ENCODE results near the gene FBN1.

FBN1 gene

GRCh38 chr15:48627260-48627940, 18.1 kb downstream of the FBN1 start:
- in situ Hi-C loops (cut with HindIII; ENCODE audit: low pct_unique_long_range_greater_than_20kb, low sequenced_read_pairs): no loop called here
- no peak for TF ChIP-seq JUND (IDR thresholded peaks at IDR 0.05; ENCODE audit: low read depth)
- peak in 1 of 2 experiments; percentile 12 for DNase-seq (ENCODE audit: low read depth in 1 of 2, low spot score in 1 of 2)

DNA sequence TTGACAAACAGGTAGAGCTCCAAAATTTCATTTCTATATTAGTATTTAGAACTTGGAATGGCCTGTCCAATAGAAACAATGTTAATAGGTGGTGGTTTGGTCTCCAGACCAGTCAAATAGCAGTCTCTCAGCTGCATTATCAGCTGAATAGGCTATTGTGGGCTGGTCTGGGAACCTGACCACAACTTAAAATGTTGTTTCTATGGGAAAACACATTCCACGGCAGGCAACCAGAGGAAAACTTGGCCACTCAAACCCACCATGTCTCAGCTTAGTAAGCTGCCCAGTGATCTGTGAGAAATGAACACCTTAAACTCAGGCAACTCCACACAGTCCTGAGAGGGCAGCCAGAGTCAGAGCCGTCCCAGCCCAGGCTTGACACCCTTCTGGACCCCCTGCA, 20.4 kb downstream of the FBN1 start:
- TF ChIP-seq JUND (IDR thresholded peaks at IDR 0.05; ENCODE audit: low read depth): no peak
- DNase-seq (ENCODE audit: low read depth in 1 of 2, low spot score in 1 of 2): no peak
- in situ Hi-C loops (cut with HindIII; ENCODE audit: low pct_unique_long_range_greater_than_20kb, low sequenced_read_pairs): no loop called here

GRCh38 chr15:48624700-48625099, 20.8 kb downstream of the FBN1 start:
- no peak for DNase-seq (ENCODE audit: low read depth in 1 of 2, low spot score in 1 of 2)
- TF ChIP-seq JUND (IDR thresholded peaks at IDR 0.05; ENCODE audit: low read depth): no peak
- in situ Hi-C loops (cut with HindIII; ENCODE audit: low pct_unique_long_range_greater_than_20kb, low sequenced_read_pairs): no loop called here

DNA sequence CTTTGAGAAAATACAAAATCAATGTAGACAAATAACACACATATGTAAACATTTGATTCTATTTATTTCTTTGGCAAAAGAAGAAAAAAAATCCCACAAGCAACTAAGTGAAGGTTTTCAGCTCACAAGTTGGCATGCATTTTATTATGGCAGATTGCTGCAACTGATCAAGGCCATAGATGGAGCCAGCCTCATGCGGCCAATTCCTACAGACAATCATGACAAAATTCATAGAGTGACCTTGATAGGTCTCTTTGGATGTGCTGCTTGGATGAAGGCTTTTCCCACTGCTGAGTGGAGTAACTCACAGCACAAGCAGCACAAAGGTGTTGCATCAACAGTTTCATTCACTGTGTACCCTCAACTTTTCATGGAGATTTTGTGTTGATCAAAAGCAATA, 22.1 kb downstream of the FBN1 start:
- in situ Hi-C loops (cut with HindIII; ENCODE audit: low pct_unique_long_range_greater_than_20kb, low sequenced_read_pairs): no loop called here
- no peak for DNase-seq (ENCODE audit: low read depth in 1 of 2, low spot score in 1 of 2)
- no peak for TF ChIP-seq JUND (IDR thresholded peaks at IDR 0.05; ENCODE audit: low read depth)

- DNase-seq (ENCODE audit: low read depth in 1 of 2, low spot score in 1 of 2): no peak
- in situ Hi-C loops (cut with HindIII; ENCODE audit: low pct_unique_long_range_greater_than_20kb, low sequenced_read_pairs): no loop called here
- TF ChIP-seq JUND (IDR thresholded peaks at IDR 0.05; ENCODE audit: low read depth): no peak
Measured at GRCh38 chr15:48622237-48622636, 23.3 kb downstream of the FBN1 start.

DNA sequence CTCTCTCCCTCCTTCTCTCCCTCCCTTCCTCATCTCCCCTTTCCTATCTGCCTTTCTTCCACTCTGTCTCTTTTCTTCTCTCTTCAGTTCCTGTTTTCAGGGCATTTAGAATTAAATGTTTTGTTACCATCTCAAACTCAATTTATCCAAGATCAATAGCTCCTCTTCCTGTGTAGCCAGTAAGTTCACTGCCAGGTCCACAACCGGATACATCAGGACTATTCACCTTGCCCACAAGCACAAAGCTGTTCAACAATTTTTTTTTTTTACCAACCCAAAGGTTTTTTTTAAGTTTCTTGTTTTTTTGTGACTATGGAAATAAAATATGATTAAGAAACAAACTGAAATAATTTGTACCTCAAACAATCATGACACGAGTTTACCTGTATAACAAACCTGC, 26.1 kb downstream of the FBN1 start:
- TF ChIP-seq JUND (IDR thresholded peaks at IDR 0.05; ENCODE audit: low read depth): no peak
- in situ Hi-C loops (cut with HindIII; ENCODE audit: low pct_unique_long_range_greater_than_20kb, low sequenced_read_pairs): no loop called here
- DNase-seq (ENCODE audit: low read depth in 1 of 2, low spot score in 1 of 2): no peak

DNA sequence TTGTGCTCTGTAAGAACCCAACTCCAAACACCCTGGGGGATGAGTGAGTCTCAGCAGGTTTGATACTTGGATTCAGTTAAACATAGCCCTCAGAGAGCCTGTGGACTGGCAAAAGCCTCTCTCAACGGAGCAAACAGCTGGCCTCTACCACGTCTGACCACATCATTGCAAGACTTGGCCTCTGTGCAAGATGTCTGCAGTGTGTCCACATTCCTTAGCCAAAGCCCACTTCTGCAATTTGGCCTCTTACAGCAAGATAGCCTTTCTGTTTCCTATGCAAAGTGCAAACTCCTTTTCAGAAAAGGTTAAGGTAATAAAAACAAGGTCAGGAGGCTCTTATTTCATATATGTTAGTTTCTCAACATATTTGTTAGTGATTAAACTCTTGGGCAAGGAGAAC, 27.9 kb downstream of the FBN1 start:
- in situ Hi-C loops (cut with HindIII; ENCODE audit: low pct_unique_long_range_greater_than_20kb, low sequenced_read_pairs): no loop called here
- DNase-seq (ENCODE audit: low read depth in 1 of 2, low spot score in 1 of 2): no peak
- no peak for TF ChIP-seq JUND (IDR thresholded peaks at IDR 0.05; ENCODE audit: low read depth)

DNA sequence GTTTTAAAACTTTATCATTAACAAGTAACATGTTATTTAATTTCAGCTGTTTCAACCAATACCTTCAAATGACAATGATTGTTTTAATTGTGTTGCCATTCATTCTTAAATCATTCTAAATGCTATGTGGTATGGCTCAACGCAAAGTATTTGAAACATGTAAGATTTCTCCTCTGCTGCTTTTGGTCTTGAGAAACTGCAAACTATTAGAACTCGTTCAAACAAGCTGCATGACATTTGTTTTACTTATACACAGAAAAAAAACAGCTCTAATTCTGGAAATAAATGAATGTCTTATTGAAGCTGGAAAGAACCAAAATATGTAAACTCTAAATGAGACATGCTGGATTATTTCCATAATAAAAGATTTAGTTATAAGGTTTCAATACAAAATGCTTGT, 29.3 kb downstream of the FBN1 start:
- no peak for DNase-seq (ENCODE audit: low read depth in 1 of 2, low spot score in 1 of 2)
- in situ Hi-C loops (cut with HindIII; ENCODE audit: low pct_unique_long_range_greater_than_20kb, low sequenced_read_pairs): no loop called here
- no peak for TF ChIP-seq JUND (IDR thresholded peaks at IDR 0.05; ENCODE audit: low read depth)

- TF ChIP-seq JUND (IDR thresholded peaks at IDR 0.05; ENCODE audit: low read depth): no peak
- in situ Hi-C loops (cut with HindIII; ENCODE audit: low pct_unique_long_range_greater_than_20kb, low sequenced_read_pairs): no loop called here
- DNase-seq (ENCODE audit: low read depth in 1 of 2, low spot score in 1 of 2): no peak
Measured at GRCh38 chr15:48614051-48614450, 31.5 kb downstream of the FBN1 start.

GRCh38 chr15:48609486-48609885, 36.0 kb downstream of the FBN1 start:
- no peak for TF ChIP-seq JUND (IDR thresholded peaks at IDR 0.05; ENCODE audit: low read depth)
- in situ Hi-C loops (cut with HindIII; ENCODE audit: low pct_unique_long_range_greater_than_20kb, low sequenced_read_pairs): no loop called here
- no peak for DNase-seq (ENCODE audit: low read depth in 1 of 2, low spot score in 1 of 2)

DNA sequence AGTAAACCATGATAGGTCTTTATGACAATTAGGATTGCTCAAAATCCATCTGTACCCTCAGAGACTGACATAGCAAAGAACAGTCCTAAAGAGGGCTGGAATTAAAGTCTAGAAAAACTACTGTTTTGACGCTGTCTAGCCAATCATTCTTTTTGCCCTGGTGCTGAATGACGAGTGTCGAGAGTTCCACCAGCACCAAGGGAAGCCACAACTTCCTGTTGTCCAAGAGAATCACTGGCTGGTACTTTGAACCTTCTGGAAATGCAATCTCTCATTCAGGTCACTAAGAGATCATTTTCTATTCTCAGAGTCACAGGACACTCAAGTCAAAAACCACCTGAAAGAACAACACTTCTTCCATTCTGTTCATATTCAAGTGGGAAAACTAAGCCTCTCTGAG, 37.7 kb downstream of the FBN1 start:
- no peak for TF ChIP-seq JUND (IDR thresholded peaks at IDR 0.05; ENCODE audit: low read depth)
- in situ Hi-C loops (cut with HindIII; ENCODE audit: low pct_unique_long_range_greater_than_20kb, low sequenced_read_pairs): no loop called here
- DNase-seq (ENCODE audit: low read depth in 1 of 2, low spot score in 1 of 2): no peak

DNA sequence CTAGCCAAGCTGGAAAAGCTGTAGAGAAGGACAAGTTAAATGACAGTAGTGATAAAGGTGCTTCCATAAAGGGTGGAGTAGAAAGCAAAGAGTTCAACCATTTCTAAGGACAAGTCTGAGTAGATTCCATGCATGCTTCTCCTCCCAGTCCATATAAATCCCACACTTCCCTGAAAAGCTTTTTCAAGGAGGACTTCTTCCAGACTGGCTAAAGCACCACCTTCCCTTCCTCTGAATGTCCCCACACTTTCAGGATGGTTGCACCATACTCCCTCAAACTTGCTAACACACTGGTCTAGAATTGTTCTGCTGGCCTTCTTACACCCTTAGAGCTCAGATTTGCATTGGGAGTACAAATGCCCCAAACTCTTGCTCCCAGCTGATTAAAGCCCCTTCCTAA, 40.9 kb downstream of the FBN1 start:
- DNase-seq (ENCODE audit: low read depth in 1 of 2, low spot score in 1 of 2): no peak
- no peak for TF ChIP-seq JUND (IDR thresholded peaks at IDR 0.05; ENCODE audit: low read depth)
- in situ Hi-C loops (cut with HindIII; ENCODE audit: low pct_unique_long_range_greater_than_20kb, low sequenced_read_pairs): no loop called here

GRCh38 chr15:48603922-48604321, 41.6 kb downstream of the FBN1 start:
- no peak for TF ChIP-seq JUND (IDR thresholded peaks at IDR 0.05; ENCODE audit: low read depth)
- no peak for DNase-seq (ENCODE audit: low read depth in 1 of 2, low spot score in 1 of 2)
- in situ Hi-C loops (cut with HindIII; ENCODE audit: low pct_unique_long_range_greater_than_20kb, low sequenced_read_pairs): no loop called here

- DNase-seq (ENCODE audit: low read depth in 1 of 2, low spot score in 1 of 2): peak in 1 of 2 experiments; percentile 36
- no peak for TF ChIP-seq JUND (IDR thresholded peaks at IDR 0.05; ENCODE audit: low read depth)
- in situ Hi-C loops (cut with HindIII; ENCODE audit: low pct_unique_long_range_greater_than_20kb, low sequenced_read_pairs): no loop called here
Measured at GRCh38 chr15:48603123-48603500, 42.4 kb downstream of the FBN1 start.
